AG09319 (cell line): ENCODE data around the gene TESMIN.

Experiments
- DNase-seq: peaks from one replicate; pipeline ENCODE4 v3.0.0-alpha.2; 2010; ENCODE audit warnings: low read depth; ENCODE audit errors: extremely low read depth
- CTCF ChIP-seq: IDR thresholded peaks from 2 replicates; pipeline ENCODE4 v1.5.1; 2011; ENCODE audit warnings: low read depth, mild to moderate bottlenecking, inconsistent platforms, low read length, moderate library complexity

The TESMIN gene

GRCh38 chr11:68689737-68690625 is 61.3 kb downstream of the TESMIN start:
- TF ChIP-seq CTCF: no peak
- DNase-seq: no peak

GRCh38 chr11:68688881-68689280 is 62.4 kb downstream of the TESMIN start:
- TF ChIP-seq CTCF: no peak
- no peak for DNase-seq

GRCh38 chr11:68687986-68688385 is 63.3 kb downstream of the TESMIN start:
- no peak for DNase-seq

GRCh38 chr11:68687311-68687710 is 64.0 kb downstream of the TESMIN start:
- no peak for TF ChIP-seq CTCF
- DNase-seq: no peak

More at GRCh38 chr11:68687986-68688385, 63.3 kb downstream of the TESMIN start:
- no peak for TF ChIP-seq CTCF

- DNase-seq: no peak
- TF ChIP-seq CTCF: no peak
Measured at GRCh38 chr11:68686486-68686885, 64.8 kb downstream of the TESMIN start.

GRCh38 chr11:68685656-68686380 is 65.5 kb downstream of the TESMIN start:
- no peak for TF ChIP-seq CTCF
- DNase-seq: no peak
